Fibroblast of mammary gland (primary cell): ENCODE results near the gene SLC1A2.

Source experiments
- DNase-seq: peaks from one replicate; pipeline ENCODE4 v3.0.0-alpha.2; 2010; ENCODE audit warnings: low read depth
- H3K4me3 ChIP-seq: 2 replicates; pipeline ENCODE4 v1.5.1; 2011; ENCODE audit warnings: low read depth, mild to moderate bottlenecking, low read length, moderate library complexity; ENCODE audit not compliant: control insufficient read depth
- TF ChIP-seq, protein P1 (sequence below): conservative IDR thresholded peaks from 2 replicates; pipeline ENCODE4 v1.5.1; 2011; ENCODE audit warnings: low read depth, low read length, inconsistent platforms; ENCODE audit not compliant: control insufficient read depth, insufficient read depth

Gene SLC1A2

DNA sequence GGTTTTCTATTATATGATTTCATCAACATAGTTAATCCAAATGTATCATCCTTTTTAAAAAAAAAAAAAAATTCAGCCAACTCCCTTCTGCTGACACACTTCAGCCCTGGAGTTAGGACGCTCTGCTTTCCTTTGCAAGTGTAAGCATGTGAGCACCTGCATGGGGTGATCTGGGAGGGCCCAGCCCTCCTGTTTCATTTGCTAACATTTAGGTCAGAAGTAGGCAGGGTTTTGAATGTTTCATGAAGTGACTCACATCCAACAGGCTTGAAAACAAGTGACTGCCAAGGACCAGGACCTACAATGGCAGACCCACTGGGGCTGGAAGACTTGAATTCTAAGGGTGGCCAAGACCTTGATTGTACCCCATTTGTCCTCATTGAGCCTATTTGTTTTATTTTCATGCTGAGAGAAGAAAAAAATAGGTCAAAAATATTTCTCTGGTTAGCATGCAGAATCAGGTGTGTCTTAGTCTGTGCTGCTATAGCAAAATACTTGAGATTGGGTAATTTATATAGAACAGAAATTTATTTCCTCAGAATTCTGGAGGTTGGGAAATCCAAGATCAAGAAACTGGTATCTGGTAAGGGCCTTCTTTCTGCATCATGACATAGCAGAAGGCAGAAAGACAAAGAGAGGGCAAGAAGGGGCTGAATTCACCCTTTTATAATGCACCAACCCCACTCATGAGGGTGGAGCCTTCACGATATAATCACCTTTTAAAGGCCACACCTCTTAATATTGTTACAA, 142.8 kb downstream of the SLC1A2 start:
- no peak overlapping the region for H3K4me3 ChIP-seq
- TF ChIP-seq, protein P1, sequence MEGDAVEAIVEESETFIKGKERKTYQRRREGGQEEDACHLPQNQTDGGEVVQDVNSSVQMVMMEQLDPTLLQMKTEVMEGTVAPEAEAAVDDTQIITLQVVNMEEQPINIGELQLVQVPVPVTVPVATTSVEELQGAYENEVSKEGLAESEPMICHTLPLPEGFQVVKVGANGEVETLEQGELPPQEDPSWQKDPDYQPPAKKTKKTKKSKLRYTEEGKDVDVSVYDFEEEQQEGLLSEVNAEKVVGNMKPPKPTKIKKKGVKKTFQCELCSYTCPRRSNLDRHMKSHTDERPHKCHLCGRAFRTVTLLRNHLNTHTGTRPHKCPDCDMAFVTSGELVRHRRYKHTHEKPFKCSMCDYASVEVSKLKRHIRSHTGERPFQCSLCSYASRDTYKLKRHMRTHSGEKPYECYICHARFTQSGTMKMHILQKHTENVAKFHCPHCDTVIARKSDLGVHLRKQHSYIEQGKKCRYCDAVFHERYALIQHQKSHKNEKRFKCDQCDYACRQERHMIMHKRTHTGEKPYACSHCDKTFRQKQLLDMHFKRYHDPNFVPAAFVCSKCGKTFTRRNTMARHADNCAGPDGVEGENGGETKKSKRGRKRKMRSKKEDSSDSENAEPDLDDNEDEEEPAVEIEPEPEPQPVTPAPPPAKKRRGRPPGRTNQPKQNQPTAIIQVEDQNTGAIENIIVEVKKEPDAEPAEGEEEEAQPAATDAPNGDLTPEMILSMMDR, result no peak
- peak; percentile 46 for DNase-seq

DNA sequence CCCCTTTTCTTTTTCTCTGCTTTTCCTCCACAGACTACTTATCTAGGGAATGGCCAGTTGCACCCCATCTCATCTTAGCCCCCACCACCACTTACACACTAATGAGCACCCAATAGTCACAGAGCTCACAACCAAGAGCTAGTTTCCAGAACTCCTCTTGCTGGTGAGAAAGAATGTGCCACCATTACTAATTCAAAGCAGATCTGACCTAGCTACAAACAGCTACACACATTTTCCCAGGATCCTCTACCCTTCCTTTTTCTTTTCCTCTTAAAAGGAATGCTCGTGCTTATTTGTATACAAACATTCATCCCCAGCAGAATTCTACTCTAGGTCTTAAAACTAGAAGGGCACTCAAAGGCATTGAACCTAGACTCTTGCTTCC, 143.6 kb downstream of the SLC1A2 start:
- TF ChIP-seq, protein P1, result no peak
- no peak for DNase-seq
- no peak overlapping the region for H3K4me3 ChIP-seq

DNA sequence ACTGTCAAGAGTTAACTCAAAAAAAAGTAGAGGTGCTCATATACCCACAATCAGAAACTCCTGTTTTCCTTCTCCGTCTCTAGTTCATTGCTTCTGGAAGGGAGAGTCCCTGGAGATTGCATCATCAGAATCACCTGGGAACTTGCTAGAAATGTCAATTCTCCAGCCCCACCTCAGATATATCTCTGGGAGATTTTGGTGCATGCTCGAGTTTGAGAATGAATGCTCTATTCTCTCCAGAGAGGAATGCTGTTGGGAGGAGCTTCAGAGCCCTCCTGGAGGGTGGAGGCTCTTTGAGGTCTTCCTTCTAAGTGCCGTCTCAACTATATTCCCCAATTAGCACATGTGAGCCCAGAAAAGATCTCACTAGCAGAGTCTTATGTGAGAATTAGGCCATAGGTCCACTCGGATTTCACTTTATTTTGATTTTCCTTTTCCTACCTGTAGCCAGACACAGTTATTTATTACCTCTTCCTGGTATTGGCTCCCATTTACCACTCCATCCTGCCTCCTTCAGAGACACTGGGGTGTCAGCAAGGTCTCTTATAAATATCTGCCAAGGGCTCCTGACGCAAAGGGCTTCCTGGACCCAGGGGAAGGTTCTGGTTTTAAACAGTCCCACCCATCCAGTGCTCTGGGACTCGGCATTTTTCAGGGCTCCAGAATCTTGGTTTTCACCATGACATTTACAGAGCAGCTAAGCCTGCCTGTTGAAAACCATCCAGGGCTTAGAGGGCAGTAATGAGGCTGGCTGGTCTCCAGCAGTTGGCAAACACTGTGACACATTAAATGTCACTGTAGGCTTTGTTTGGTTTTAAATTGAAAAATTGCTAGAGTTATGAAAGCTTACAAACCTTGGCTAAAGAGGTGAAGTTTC, 144.2 kb downstream of the SLC1A2 start:
- TF ChIP-seq, protein P1, result no peak
- H3K4me3 ChIP-seq, result no peak overlapping the region
- DNase-seq, result no peak

DNA sequence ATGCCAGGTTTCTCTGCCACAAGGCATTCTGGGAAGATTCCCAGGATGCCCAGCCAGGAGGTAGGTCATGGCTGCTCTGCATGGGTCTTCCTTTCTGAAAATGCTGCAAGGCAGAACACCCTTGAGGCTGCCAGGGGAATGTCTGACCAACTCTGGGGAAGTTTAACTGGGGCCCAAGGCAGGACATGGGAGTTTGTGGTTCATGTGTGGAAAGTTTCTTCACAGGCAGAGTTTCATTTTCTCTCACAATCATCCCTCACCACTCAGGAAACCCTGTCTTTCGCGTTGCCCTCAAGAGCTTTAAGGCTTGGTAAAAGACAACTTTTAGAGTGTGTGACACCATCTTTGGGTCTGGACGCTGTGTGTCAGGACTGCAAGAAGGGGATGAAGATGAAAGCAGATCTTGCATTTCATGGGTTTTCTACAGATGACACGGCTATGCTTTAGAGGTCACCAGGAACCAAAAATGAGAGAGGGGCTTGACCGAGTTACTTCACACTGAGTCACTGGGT, 146.9 kb downstream of the SLC1A2 start:
- TF ChIP-seq, protein P1, result no peak
- no peak for DNase-seq
- H3K4me3 ChIP-seq, result no peak overlapping the region

DNA sequence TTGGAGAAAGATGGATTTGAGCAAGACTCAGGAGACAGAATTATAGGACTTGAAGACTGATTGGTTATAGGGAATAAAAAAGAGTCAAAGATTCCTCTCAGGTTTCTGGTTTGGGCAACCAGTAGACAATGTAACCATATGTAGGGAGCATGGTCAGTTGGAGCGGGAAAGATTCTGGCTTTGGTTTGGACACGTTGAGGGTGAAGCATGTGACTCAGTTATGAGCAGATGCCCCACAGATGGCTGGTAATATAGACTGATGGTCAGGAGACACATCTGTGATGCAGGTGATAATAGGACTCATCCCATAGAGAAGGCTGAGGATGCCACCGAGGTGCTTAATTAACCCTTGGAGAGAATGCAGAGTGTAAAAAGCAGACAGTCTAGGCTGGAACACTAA, 148.3 kb downstream of the SLC1A2 start:
- DNase-seq, result peak; percentile 29
- H3K4me3 ChIP-seq, result no peak overlapping the region
- TF ChIP-seq, protein P1, result no peak

DNA sequence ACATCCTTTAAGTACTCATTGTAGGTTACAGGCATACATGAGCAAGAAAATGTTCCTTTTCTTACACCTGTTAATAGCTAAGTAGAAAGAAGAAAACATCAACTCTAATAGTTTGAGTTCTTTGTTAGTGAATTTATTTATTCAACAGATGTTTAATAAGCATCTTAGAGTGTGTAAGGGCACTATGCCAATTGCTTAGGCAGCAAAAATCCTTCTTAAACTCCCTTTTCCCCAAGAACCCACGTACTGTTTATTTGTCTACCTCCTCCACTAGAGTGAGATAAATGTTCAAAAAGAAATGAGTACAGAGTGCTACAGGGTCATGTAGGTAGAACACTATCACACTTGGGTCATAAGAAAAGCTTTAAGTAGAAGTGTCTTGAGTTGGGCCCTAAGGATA, 149.0 kb downstream of the SLC1A2 start:
- TF ChIP-seq, protein P1, result no peak
- DNase-seq, result no peak

More for the DNA sequence above, 149.0 kb downstream of the SLC1A2 start:
- H3K4me3 ChIP-seq, result no peak overlapping the region
